GM12873 (cell line): ENCODE measurements around the gene GMDS.
A peak's percentile ranks its signal among the peaks of the same experiment; 100 is the strongest.

Source experiments
- TF ChIP-seq, protein P1 (sequence below): IDR thresholded peaks from 2 replicates; pipeline ENCODE4 v1.5.1; 2012; ENCODE audit warnings: low read depth, mild to moderate bottlenecking, moderate library complexity, low read length, control low read depth; ENCODE audit not compliant: insufficient read depth; ENCODE audit errors: missing control alignments

GMDS gene

DNA sequence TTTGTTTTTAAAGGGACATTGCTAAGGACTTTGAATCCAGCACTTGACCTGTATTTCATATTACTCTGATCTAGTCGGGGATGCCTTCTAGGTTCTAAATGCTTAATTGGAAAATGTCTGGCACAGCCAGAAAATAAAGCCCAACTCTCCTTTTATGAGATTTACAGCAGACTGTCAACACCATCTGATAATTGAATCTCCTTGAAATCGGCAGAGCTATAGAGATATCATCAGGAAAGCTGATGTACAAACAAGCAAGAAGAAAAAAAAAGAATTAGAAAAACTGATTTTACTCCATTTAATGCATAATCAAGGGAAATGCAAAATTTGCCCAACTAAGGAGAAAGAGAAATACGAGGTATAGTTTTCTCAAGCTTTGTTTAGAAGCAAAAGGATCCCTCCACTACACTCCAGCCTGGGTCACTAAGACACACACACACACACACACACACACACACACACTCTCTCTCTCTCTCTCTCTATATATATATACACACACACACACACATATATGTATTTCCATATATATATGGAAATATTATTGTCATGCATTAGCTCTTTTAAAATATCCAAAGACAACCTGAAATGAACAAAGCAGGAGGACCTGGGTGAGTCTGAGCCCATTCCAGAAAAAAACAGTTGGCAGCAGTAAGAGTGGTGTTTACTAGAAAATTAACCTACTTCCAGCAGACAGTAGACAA lies 645.2 kb downstream of the GMDS start:
- TF ChIP-seq, protein P1, sequence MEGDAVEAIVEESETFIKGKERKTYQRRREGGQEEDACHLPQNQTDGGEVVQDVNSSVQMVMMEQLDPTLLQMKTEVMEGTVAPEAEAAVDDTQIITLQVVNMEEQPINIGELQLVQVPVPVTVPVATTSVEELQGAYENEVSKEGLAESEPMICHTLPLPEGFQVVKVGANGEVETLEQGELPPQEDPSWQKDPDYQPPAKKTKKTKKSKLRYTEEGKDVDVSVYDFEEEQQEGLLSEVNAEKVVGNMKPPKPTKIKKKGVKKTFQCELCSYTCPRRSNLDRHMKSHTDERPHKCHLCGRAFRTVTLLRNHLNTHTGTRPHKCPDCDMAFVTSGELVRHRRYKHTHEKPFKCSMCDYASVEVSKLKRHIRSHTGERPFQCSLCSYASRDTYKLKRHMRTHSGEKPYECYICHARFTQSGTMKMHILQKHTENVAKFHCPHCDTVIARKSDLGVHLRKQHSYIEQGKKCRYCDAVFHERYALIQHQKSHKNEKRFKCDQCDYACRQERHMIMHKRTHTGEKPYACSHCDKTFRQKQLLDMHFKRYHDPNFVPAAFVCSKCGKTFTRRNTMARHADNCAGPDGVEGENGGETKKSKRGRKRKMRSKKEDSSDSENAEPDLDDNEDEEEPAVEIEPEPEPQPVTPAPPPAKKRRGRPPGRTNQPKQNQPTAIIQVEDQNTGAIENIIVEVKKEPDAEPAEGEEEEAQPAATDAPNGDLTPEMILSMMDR, result no peak

DNA sequence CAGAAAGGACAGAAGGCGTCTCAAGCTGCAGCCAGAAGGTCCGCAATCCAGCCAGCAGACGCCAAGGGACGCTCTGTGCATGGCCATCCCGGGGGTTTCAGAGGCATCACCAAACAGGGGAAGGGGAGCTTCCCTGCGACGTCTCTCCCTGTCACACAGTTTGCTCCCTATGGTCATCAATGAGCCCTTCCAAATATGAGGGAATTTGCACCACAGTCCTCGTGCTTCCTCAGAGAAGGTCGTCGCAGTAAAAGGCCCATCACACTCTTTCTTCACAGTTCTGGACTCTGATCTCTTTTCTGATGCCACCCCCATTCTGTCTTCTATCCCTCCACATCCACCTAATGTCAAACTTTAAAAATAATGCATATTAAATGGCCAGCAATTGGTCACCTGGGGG lies 645.9 kb downstream of the GMDS start:
- TF ChIP-seq, protein P1, result no peak

DNA sequence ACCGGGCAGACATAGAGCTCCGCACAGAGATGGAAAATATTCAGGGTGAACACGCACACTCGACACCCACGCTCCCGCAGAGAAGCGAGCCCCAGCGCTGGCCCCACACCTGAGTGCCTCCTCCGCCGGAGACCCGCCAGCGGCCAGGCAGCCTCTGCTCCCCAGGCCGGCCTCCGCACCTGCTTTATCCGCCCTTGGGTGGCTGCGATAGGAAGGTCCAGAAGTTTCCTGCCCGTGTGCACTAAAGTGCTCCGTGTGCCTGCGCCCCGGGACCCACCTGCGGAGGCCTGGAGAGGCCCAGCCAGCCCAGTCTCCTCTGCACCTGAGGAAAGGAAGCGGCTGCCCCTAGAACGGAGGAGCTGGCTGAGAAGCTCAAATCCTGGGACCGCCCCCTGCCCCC lies 646.5 kb downstream of the GMDS start:
- TF ChIP-seq, protein P1, result no peak

DNA sequence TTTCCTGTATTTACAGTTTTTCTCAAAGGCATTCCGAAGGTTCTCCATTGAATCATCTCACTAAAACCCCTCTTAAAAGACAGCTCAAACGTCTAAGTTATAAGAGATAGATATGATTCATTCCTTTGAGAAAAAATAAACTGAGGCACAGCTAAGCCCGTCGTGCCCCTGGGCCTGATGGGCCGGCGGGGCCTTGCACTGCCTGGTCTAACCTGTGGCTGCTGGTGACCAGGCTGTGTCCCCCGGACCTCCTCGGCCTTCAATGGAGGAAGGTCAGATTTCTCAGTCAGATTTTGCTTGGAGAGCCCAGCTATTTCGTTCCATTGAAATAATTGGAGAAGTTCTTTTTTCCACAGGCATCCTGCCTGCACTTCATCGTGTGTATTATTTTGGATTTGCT lies 647.0 kb downstream of the GMDS start:
- TF ChIP-seq, protein P1, result no peak

DNA sequence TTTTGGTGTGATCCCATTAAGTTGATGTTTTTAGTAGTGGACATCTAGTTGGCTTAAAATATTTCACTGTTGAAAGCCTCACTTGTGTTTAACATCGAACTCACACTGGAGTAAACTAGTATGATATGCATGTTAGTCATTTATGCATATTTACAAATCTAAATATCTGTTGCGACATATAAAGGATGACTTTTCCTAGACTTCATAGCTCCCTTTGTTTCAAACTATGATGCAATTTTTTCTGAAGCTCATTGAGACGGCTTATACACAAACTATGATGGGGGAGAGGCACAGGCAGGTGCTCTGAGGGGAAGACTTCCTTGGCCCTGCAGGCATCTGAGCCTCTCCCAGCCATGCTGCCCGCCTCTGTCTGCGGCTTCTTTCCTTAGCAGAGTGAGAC lies 647.5 kb downstream of the GMDS start:
- TF ChIP-seq, protein P1, result no peak

DNA sequence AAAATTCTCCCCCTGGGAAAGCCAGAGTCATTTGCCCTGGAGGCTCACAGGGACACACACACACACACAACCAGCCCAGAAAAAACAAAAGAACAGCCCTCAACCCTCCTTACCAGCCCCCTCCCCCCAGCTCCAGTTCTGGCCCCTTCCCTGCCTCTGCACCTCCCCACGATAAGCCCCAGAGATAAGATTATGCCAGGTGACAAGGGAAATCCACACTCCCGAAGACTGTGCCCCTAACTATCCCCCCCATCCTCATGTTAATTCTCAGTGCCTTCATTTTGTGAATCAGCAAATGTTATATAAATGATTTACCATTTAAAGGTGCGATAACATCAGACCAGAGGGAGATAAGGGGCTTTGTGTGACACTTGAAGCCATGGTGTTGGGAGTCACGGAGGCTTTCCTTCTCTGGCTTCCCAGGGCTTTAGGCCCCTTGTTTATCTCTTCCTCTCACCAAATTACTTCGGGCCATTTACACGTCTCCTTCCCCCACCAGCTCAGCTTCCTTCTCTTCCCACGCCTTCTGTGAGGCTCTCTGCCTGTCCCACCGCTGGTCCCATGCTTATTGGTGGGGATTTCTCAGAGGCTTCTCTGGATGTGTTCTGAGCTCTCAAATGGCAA lies 648.2 kb downstream of the GMDS start:
- TF ChIP-seq, protein P1, result no peak

DNA sequence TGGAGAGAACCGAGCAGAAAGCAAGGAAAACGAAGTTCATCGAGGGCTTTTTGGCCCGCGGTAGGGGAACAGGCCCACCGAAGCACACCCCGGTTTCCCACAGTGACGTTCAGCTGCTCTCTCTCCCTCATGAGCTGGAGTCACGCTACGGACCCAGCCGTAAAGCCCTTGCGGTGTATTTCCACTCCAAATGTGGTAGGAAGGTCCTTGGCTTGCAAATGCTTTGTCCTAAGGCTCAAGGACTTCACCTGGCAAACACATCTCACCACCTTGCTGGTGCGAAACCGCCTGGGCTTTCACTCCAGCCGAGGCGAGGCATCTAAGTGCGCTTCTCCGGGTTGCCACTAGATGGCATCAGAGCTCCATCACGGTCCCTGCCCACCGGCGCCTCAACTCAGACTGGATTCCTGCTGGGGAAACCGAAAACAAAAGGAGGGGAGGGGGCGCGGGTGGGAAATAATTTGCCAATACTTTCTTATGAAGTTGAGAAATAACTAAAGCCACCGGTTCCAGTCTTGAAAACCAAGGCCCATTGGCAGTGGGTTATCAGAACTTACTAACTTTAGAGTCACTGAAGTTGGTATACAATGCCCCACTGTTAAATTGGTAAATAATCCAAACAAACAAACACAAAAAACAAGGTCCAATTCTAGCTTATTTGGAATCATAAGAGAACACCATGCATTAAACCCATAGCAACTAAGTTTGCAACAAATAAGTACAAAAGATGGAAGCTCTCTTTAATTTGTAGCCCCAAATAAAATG lies 649.1 kb downstream of the GMDS start:
- TF ChIP-seq, protein P1, result peak; percentile 90
